Upper lobe of left lung (tissue), 6 donors: Measurements from ENCODE around the gene NUMA1. TPM values are rescaled to one million over a fixed set of nuclear protein-coding genes. Genes with fewer than 3 reads are reported as not detected.

Experiments used
- ATAC-seq, 2 donors: fragments of 200-7000 bp; cut with Tn5 transposase; one replicate each; pipeline ENCODE4 v1.9.1; 2022; ENCODE audit warnings: mild to moderate bottlenecking in 2 of 2, moderate library complexity in 2 of 2; ENCODE audit not compliant: low FRiP score in 2 of 2
- DNase-seq, 2 donors: peaks; one replicate each; pipeline ENCODE4 v3.0.0-alpha.2; 2019 to 2020
- H3K27ac ChIP-seq, 4 donors: fragments of 200-600 bp; sonication (generic); one replicate each; pipeline ENCODE4 v1.5.1; 2016 to 2019
- H3K27me3 ChIP-seq, 4 donors: fragments of 200-600 bp; sonication (generic); one replicate each; pipeline ENCODE4 v1.5.1; 2017 to 2019
- H3K36me3 ChIP-seq, 4 donors: fragments of 200-600 bp; sonication (generic); one replicate each; pipeline ENCODE4 v1.5.1; 2016 to 2019
- H3K4me1 ChIP-seq, 4 donors: fragments of 200-600 bp; sonication (generic); one replicate each; pipeline ENCODE4 v1.5.1; 2018 to 2019
- H3K4me3 ChIP-seq, 4 donors: fragments of 200-600 bp; sonication (generic); one replicate each; pipeline ENCODE4 v1.5.1; 2017 to 2019; ENCODE audit warnings: mild to moderate bottlenecking in 2 of 4, moderate library complexity in 1 of 4
- H3K9me3 ChIP-seq, 4 donors: fragments of 200-600 bp; sonication (generic); one replicate each; pipeline ENCODE4 v1.5.1; 2018 to 2019
- CTCF ChIP-seq, 6 experiments: fragments of 450-650 bp in 4 of 6; fragments of 200-600 bp in 2 of 6; sonication (generic) in 2 of 6; IDR thresholded peaks; one replicate each; pipeline ENCODE4 v1.5.1; 2016 to 2019; ENCODE audit warnings: antibody characterized with exemption in 6 of 6
- EP300 ChIP-seq, 4 donors: sonication (generic); formaldehyde crosslinking; IDR thresholded peaks; one replicate each; pipeline ENCODE4 v1.5.1; 2017; ENCODE audit warnings: antibody characterized with exemption in 4 of 4, control low read depth in 2 of 4
- POLR2A ChIP-seq, 4 donors: fragments of 450-650 bp; IDR thresholded peaks; one replicate each; pipeline ENCODE4 v1.5.1; 2016 to 2017; ENCODE audit warnings: antibody characterized with exemption in 4 of 4, mild to moderate bottlenecking in 2 of 4
- POLR2AphosphoS5 ChIP-seq, 2 donors: sonication (generic); formaldehyde crosslinking; IDR thresholded peaks; one replicate each; pipeline ENCODE4 v1.5.1; 2017; ENCODE audit warnings: antibody characterized with exemption in 2 of 2
- WGBS, 2 donors: methylation state at CpG; one replicate each; pipeline ENCODE4 v1.1.5; 2017 to 2018; 5-methylcytosine and 5-hydroxymethylcytosine counted together
- total RNA-seq, 6 donors: library from RNA; depleted of rRNA in 4 of 6; stranded (reverse); fragments of >200 nt in 4 of 6; gene quantifications; one replicate each; pipeline versions ENCODE4 v1.1.0 to v1.2.1, GENCODE V29; 2016 to 2021
- donor health status: DM: no; HTN: no; CAD: no; lungs with moderate emphysema.
- donor health status: DM: no; HTN: yes; CAD: no; lungs with severe emphysema.

NUMA1 gene
- total RNA-seq, 6 donors from 2014 or later, result 185 to 666 (median 241) TPM

DNA sequence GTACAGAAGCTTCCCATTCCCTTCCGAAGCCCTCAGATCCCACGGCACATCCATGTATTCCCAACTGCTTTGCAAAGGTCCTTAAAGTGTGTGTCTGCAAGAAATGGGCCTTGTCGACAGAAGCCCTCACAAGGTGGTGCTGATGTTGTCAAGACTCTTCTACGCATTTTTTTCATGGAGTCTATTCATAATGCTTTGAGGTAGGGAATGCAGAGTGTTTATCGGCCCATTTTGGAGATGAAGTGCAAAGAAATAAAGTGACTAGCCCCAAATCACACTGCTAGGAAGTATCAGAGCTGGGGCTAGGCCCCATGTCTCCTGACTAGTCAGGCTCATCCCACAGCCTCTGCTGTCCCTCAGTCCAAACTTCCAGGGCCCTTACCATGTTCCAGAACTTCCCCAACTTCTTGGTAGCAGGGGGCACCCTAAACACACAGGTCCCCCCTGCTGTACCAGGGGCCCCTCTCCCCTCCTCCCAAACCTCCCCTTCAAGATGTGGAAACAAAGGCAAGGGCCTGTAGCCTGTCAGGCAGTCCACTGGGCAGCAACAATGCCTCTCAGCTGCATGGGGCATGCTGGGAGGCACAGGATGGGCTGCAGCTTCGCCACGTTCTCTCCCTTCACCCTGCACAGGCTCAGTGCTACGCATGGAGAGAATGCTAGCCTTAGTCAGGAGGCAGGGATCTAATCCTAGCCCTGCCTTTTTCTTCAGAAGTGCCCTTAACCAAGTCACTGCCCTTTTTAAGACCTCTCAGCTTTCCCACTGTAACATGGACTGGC lies 73.8 kb downstream of the NUMA1 start:
- Histone ChIP-seq H3K27ac (no peak overlapping the region), H3K9me3 (no peaks in the 10 kb centered on the region), H3K27me3 (no peaks in the 10 kb centered on the region), H3K36me3 (peaks cover 78 to 100% (median 97%) of the 10 kb centered on the region in 4 donors), H3K4me3 (no peak overlapping the region), H3K4me1 (peaks cover 0 to 3% (median 0%) of the 10 kb centered on the region in 4 donors)
- WGBS, 2 donors, result 91 to 92% methylated on average over 7 to 8 of the region's 8 CpGs
- DNase-seq (no peak), ATAC-seq (no peak)
- TF ChIP-seq CTCF (IDR thresholded peaks at IDR 0.05) (no peak), POLR2AphosphoS5 (IDR thresholded peaks at IDR 0.05) (no peak), POLR2A (IDR thresholded peaks at IDR 0.05) (no peak), EP300 (IDR thresholded peaks at IDR 0.05) (no peak)

DNA sequence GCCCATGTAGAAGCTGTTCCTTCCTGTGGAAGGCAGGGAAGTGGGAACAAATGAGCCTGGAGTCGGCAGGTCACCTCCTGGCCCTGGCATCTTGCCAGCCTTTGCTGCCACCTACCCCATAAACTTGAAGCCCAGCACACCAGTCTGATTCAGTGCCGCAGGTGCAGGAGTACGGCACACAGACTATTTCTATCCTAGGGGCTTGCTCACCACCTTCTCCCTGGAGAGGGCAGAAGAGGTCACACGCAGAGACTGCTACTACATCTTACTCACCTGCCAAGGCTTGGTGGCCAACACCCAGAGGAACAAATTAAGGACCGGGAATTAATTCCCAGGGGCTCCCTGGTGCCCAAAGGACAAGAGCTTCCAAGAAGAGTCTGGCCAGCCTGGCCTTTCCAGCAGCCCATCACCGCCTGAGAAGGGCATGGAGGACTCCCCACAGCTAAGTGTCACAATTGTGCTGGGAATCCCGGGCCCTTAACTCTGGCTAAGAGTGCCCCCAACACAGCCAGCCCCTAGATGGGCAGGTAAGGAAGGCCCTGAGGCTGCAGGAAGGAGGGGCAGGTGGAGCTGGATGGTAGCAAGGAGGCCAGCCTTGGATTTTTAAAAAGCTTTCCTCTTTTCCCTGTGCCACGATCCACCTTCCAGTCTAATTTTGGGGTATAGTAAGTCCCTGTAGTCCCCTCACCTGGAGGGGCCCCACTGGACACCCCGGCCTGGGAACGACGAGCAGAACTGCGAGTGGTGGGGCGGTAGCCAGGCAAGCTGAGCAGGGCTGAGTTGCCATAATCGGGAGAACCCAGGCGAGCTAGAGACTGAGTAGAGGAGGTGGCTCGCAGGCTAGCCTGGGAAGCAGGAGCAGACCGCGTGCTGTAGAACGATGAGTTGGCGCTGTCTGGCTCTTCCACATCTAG lies 74.7 kb downstream of the NUMA1 start:
- DNase-seq (no peak), ATAC-seq (no peak)
- Histone ChIP-seq H3K9me3 (no peaks in the 10 kb centered on the region), H3K4me1 (peaks cover under 1 to 6% (median 2%) of the 10 kb centered on the region in 4 donors), H3K27me3 (no peaks in the 10 kb centered on the region), H3K27ac (peak overlapping the region in 1 of 4 donors; percentile 30), H3K4me3 (no peak overlapping the region), H3K36me3 (peaks cover 75 to 100% (median 91%) of the 10 kb centered on the region in 4 donors)
- TF ChIP-seq CTCF (IDR thresholded peaks at IDR 0.05), result no peak
- no peak for TF ChIP-seq EP300 (IDR thresholded peaks at IDR 0.05)
- TF ChIP-seq POLR2AphosphoS5 (IDR thresholded peaks at IDR 0.05), result no peak
- no peak for TF ChIP-seq POLR2A (IDR thresholded peaks at IDR 0.05)
- WGBS, 2 donors, result 88 to 91% methylated on average over 17 to 19 of the region's 20 CpGs

DNA sequence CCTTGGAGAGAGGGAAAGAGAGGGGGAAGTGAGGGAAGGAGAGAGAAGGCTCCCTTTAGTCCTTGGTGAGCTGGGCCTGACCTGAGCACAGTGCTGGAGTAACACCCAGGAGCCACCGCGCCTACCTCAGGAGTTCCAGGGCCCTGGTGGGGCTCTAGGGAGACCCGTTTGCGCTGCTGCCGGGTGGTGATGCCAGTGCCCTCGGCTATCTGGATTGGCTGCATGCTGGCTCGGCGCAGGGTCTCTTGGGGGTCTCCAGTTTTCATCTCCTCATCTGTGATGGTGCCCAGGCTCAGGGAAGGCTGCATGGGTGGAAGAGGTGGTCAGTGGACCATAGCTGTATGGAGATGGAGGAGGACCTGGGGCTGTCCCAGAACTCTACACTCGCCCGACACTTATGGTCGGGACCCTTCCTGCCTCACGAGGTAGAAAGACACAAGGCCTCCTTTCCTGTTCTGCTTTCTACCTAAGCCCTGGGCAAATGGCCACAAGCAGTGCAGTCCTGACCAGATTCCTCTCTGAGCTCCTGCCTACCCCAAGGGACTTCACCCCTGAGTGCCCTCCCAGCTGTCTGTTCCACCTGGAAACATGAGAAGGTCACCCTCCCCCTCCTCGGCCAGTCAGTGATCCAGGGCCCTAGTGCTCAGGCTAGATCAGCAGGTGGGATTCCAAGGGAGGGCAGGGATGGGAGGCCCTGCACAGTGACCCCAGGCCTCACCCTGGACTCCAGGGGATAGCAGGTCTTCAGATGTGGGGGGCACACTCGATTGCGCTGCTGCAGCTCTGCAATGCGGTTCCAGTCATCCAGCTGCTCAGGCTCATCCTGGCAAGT lies 75.6 kb downstream of the NUMA1 start:
- Histone ChIP-seq H3K9me3 (no peaks in the 10 kb centered on the region), H3K27me3 (no peaks in the 10 kb centered on the region), H3K36me3 (peaks cover 66 to 94% (median 82%) of the 10 kb centered on the region in 4 donors), H3K4me3 (no peak overlapping the region), H3K27ac (peak overlapping the region in 1 of 4 donors; percentile 30), H3K4me1 (peaks cover 9 to 15% (median 11%) of the 10 kb centered on the region in 4 donors)
- ATAC-seq, result no peak
- TF ChIP-seq EP300 (IDR thresholded peaks at IDR 0.05), result no peak
- TF ChIP-seq CTCF (IDR thresholded peaks at IDR 0.05), result no peak
- TF ChIP-seq POLR2A (IDR thresholded peaks at IDR 0.05), result no peak
- no peak for TF ChIP-seq POLR2AphosphoS5 (IDR thresholded peaks at IDR 0.05)
- WGBS, 2 donors, result 94% methylated on average over 3 to 16 of the region's 16 CpGs
- no peak for DNase-seq

DNA sequence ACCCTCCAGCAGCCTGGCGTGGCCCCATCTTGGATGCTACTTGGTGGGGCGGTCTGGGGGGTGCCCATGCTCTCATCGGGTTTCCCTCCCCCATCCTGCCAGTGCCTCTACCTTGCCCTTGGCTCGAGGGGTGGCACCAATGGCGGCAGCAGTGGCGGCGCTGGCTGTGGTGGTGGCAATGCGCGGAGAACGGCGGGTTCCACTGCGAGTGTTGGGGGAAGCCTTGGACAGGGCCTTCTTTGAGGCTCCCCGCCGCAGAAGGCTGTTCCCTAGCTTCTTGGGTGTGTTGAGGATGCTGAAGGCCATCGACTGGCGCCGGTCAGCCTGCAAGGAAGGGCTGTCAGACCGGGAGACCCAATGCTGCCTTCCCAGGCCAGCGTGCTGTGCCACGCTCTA lies 76.6 kb downstream of the NUMA1 start:
- no peaks in the 10 kb centered on the region for H3K27me3 ChIP-seq
- DNase-seq (peak in 1 of 2 donors; percentile 79), ATAC-seq (no peak)
- H3K4me1 ChIP-seq, result peaks cover 18 to 22% (median 20%) of the 10 kb centered on the region in 4 donors
- H3K4me3 ChIP-seq, result no peak overlapping the region
- H3K9me3 ChIP-seq, result no peaks in the 10 kb centered on the region
- no peak for TF ChIP-seq POLR2A (IDR thresholded peaks at IDR 0.05)
- TF ChIP-seq EP300 (IDR thresholded peaks at IDR 0.05), result no peak
- no peak for TF ChIP-seq CTCF (IDR thresholded peaks at IDR 0.05)
- no peak for TF ChIP-seq POLR2AphosphoS5 (IDR thresholded peaks at IDR 0.05)
- WGBS, 2 donors, result 96 to 97% methylated on average over 19 to 20 of the region's 20 CpGs
- H3K27ac ChIP-seq, result peak overlapping the region in 1 of 4 donors; percentile 4
- H3K36me3 ChIP-seq, result peaks cover 62 to 85% (median 74%) of the 10 kb centered on the region in 4 donors
